Renal cortical epithelial cell (primary cell): ENCODE results near the gene TBX3. TPM values are rescaled to one million over a fixed set of nuclear protein-coding genes. Genes with fewer than 3 reads are reported as not detected.

ENCODE experiments used
- DNase-seq: peaks from one replicate; pipeline ENCODE4 v3.0.0-alpha.2; 2011; ENCODE audit warnings: low read depth
- total RNA-seq: library from RNA; depleted of rRNA; stranded (reverse); fragments of >200 nt; gene quantifications from 2 replicates; pipeline ENCODE4 v1.2.3, GENCODE V29; 2014

The TBX3 gene
- total RNA-seq, 1 donor from 2014 or later: 6.3 TPM

DNA sequence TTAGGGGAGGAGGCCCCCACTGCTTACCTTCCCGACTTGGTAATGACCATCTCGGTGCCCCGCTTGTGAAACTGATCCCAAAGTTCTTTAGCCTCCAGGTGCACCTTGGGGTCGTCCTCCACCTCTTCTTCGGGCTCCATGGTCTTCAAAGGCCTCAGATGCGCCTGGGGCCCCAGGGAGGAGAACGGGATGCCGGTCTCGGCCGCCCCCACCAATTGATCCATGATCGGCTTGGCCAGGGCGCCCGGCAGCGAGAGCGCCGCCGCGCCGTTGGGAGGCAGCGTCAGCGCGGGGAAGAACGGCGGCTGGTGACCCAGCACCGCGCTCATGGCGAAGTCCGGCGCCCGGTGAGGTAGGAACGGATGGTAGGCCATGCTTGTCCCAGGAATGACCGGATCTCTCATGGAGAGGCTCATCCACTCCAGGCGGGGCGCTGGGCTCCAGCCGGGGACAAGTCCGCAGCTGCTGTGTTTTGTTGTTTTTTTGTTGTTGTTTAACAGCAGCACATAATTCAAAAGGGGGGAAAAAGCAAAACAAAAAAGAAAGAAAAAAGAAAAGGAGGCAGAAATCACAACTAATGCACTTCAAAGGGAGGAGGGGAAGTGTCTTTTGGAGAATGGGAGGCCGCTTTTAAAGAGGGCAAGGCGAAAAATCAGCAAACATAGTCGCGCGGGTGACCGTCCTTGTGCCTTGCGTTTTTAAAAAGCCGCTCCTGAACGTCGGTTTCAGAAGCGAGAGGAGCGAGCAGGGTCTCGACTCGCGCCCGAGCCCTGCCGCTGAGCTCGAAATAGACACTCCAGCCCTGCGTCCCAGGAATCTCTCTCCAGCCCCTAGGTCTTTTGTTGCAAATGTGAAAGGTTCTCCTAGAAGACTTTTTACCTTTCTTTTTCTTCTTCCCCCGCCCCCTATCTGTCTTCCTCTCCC lies 928 bp downstream of the TBX3 start:
- DNase-seq: no peak

DNA sequence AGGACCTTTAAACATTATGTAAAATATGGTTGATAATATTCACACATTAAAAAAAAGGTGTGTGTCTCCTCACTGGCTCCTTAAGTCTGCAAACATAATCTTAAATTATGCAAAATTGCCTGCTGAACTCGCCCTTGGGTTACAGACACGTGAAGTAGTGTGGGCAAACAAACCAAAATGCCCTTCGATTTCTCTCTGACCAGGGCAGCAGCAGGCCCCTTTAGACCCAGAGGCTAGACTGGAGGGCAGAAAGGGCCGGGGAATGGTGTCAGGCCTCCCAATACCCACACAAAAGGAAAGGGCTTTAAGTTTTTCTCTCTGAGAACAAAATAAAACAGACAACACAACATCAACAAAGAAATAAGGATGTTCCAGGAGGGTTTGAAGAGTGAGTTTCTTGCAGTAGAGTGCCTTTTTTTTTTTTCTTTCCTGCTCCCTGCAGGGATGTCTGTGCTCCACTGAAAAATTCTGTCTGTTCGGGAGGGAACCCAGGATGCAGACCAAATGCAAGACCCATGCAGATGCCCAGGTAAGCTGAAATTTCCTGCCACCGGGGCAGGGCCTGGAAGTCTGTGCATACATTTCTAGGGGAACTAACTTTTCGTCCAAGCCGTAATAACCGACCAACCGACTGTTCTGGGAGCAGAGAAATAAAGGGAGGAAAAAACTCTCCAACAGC lies 1.7 kb downstream of the TBX3 start:
- no peak for DNase-seq

DNA sequence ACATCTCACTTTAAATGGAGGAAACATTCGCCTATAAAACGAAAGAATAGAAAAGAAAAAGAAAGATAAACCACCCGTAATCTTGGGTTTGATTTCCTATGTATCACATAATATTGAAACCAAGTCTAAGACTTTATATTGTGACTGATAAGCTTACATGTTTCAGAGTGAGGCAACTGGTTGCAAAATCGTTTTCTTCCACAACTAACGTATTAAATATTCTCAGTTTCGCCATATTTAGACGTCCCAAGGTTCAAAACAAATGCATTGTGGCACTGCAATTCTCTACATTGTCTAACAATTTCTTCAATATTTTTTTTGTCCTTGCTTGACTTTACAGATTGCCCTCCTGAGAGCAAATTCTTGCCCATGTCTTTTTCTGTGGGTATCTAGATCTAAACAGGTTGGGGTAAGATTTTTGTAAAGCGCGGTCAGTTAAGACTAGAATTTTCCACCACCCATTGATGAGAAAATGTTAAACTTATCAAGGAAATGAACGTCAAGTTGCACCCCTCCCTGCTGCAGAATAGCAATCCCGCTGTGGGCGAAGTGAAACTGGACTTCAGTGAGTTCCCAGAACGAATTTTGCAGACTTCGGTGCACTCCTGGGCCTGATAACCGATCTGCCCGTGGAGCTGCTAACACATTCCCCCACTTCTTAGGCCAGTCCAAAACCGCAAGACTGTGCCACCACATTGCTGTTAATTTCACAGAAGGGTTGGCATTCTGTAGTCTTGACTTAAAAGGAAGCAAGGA lies 2.7 kb downstream of the TBX3 start:
- no peak for DNase-seq

DNA sequence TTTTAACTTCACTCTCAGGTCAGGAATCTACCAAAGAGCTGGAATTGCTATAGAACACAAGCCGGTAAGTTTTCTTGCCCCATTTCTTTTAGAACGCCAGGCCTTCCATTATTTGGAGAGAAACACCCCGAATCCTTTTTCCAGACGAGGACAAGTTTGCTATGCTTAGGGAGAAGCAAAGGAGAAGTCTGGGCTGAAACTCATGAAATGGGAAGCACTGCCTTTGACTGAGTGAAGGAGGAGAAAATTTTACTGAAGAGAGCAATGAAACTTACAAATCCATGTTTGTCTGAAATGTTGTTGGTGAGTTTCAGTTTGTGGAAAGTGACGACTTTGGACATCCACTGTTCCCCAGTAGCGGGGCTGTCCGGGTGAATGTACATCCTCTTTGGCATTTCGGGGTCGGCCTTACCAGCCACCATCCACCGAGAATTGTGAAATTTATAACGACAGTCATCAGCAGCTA lies 3.3 kb downstream of the TBX3 start:
- no peak for DNase-seq

DNA sequence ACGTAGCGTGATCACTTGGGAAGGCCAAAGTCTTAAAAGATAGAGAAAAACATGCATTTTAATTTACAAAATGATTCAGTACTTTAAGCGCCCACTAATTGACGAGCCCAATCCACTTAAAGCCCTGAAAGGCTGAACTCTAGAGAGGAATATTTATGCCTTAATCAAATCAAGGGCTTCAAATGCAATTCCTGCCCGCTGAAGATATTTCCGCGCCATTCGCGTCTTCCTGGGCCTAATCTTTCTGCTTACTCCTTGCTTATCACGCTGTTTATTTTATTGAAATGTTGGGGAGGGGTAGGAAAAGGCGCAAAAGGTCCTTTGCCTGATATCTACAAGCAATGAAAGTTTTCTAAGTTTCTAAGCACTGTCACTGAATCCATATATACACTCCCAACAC lies 4.0 kb downstream of the TBX3 start:
- DNase-seq: no peak

DNA sequence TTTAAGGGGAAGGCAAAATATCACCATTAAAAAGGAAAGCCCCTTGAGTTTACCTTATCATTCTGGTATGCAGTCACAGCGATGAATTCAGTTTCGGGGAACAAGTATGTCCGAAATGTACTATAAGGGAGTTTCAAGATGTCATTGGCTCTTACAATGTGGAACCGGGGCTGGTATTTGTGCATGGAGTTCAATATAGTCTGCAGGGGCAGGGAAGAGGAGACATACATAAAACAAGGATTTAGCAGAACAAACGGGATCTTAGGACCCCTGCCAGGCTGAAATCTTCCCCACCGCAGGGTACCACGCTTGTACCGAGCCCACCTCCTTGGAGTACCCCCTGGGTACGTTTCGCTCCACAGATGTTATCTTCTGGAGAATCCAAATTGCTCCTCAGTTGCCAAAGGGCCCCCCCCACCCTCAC lies 4.5 kb downstream of the TBX3 start:
- no peak for DNase-seq

DNA sequence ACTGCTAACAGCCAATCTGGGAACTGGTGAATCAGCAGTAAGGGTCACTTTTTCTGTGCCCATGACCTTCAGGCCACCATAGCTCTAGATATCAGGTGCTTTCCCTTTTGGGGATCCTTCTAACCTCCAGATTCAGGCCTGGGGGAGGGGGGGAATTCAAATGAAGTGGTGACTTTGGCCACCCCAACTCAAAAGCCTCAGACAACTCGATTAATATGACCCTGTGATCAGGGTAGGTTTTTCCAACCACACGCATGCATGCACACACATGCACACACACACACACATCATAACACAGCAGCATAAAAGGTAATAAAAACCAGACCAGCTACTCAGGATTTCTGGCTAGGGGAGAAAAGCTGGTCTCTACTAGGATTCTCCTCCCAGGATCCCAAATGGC lies 5.3 kb downstream of the TBX3 start:
- DNase-seq: no peak

DNA sequence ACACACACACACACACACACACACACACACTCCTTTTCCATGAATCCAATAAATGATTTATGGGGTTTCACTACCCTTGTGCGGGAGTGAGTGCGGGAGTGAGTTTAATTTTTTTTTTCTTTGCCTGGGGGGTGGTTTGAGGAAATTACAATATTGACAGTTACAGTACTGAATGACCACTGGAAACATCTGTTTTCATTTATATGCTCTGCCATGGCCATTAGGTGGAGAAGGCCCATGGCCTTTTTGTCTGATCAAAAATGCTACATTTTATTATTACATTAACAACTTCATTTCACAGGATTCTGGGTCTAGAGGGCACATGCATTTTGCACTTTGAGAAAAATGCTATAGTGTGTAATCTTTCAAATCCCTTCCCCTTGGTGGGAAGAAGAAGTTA lies 5.9 kb downstream of the TBX3 start:
- DNase-seq: no peak

DNA sequence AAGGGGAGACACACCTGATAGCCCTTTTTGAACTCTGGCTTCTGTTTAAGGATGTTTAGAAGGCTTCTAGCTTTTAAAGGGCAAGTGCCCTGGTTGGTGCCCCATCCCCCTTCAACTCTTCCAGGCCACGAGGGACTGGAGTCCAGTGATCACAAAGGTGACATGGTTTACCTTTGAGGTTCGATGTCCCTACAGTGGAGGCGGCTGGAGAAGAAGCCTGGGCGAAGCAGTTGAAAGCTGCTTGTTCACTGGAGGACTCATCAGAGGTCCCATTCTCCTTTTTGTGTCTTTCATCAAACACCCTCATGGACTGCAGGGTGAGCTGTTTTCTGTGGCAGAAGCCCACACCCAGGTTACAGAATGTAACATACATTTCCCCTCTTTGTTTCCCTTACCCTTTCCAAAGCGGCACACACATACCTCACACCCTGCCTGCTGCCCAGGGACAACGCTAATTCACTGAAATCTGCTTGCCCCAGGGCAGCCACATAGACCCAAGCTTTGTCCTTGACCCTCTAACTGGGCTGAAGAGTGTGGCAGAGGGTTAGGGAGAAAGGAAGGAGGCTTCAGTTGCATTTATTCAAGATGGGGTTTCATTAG lies 7.7 kb downstream of the TBX3 start:
- DNase-seq: no peak

DNA sequence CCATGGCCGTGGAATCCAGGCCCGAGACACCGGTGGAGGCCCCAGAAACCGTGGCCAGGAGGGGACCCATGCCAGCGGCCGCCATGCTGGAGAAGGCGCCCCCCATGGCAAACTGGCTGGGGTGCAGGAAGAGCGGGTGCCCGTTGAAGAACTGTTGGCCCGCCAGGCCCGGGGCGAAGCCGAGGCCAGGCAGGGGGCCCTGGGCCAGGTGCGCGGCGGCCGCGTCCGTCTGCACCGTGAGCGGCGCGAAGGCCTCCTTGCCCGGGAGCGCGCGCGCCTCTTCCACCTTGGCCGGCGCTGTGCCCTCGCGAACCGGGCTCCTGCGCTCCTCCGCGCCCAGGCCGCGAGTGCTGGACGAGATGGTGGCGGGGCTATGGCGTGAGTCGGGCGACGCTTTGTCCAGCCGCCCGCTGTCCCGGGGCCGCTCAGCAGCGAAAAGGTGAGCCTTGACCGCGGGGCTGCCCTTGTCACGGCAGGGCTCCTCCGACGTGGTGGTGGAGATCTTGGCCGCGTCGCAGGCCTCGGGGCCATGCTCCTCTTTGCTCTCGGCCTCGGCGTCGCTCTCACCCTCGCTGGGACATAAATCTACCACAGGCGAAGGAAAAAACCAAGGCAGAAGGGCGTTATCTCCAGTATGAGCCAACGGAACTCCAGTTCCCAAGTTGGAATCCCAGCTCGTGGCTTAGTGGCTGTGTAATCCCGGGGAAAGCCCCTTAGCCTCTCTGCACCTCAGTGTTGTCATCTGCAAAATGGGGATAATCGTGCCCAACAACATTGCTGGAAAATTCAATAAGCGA lies 9.5 kb downstream of the TBX3 start:
- no peak for DNase-seq

DNA sequence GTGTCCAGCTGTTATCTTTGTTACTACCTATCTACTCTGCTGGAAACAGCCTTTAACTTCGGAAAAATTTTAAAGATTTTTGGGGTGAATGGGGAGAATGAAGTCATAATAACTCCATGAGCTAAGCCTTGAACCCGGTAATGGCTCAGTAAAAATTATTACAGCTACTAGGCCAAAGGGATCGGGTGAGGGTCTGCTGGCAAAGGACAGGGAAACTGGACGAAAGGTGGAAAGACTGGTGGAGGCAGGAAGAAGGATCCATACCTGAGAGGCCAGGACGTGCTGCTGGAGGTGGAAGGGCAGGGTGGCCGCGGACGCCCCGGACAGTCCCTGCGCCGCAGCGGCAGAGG lies 10.1 kb downstream of the TBX3 start:
- no peak for DNase-seq

DNA sequence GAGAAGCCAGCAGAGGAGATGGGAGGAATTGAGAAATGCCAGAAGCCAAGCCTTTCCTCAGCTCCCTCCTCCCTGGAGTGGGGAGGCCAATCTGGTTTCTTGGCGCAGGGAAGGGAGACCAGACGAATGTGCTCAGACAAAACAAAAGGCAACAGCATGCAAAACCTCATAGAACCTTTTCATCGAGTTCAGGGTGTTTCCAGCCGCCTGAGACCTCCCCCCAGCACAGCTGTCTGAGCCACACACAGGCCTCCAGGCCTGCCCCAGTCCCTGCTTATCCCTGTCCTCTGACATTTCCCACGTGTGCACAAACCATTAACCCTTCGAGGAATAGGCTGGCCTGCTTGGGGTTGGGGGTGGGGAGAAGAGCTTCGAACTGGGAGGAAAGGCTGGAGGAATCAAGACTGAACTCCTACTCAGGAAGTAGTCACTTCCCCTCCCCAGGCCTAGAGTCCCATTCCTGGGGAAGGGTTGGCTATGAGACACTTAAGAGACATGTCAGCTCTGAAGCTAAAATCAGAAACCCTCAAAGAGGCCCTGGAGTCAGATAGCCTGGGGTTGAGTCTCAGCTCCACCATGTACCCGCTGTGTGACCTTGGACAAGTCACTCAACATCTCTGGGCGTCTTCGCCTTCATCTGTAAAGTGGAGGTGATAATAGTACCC lies 10.7 kb downstream of the TBX3 start:
- DNase-seq: no peak

DNA sequence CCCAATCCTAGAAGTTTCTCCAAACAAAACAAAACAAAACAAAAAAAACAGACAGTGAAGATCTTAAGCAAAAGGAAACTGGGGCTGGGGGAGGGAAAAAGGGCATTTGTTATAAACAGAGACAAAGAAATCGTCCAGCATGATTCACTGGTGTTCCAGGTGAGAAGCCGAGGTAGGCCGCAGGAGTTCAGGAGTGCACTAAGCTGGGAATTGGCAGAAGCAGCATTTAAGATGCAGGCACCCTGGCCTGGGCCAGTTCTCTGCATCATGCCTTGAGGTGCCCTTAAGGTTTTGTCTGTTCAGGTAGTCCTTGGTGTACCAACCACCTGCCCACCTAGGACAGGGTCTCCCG lies 11.2 kb downstream of the TBX3 start:
- no peak for DNase-seq

DNA sequence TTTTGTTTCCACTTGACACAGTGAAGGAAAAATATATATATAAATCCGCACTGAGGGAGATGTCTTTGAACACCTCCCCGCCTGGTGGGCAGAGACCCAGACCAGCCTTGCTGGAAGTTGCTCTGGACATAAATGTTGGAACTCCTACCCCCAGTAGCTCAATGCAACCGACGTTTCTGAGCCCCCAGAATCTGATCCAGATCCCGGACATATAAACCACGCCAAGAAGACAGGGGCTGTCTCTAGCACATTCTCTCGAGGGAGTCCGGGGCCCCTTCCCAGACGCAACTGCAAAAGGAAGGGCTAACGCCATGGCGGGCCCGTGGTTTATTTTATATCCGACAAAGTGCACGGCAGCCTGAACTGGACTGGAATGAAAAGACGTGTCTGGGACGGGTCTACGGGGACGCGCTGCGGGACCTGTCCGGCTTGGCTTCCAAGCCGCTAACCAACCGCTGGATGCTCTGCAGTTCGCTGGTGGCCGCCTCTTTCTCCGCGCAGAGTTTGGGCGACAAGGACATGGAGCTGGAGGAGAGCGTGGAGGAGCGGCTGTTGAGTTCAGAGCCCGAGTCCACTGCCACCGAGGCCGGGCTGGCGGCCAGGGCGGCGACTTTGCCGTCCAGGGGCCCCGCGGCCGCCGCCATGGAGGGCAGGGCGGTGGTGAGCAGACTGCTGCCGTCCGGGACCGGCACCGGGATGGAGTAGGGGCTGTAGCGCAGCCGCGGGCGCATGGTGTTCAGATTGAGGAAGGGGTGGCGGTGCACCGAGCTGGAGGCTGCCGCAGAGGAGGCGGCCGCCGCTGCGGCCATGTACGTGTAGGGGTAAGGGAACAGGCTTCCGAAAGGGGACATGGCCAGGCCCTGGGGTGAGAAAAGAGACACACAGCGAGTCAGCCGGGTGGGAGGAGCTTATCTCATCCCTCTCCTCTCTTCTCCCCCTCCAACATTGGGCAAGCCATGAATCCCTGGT lies 12.2 kb downstream of the TBX3 start:
- no peak for DNase-seq

DNA sequence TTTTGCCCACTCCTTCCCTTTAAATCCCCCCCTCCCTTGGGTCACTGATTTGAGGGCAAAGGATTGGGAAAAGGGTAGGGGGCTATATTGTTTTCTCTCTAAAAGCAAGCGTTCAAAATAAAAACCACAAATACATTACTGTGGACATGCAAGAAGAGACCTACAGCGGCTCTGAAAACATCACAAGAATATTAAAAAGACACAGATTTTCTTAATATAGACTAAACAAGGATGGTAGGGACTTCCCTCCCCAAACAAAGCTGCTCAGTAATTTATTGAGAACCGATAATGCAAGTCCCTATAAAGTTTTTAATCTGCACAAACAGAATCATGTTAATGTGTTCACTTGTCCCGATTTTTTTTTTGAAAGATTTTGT lies 12.9 kb downstream of the TBX3 start:
- no peak for DNase-seq

DNA sequence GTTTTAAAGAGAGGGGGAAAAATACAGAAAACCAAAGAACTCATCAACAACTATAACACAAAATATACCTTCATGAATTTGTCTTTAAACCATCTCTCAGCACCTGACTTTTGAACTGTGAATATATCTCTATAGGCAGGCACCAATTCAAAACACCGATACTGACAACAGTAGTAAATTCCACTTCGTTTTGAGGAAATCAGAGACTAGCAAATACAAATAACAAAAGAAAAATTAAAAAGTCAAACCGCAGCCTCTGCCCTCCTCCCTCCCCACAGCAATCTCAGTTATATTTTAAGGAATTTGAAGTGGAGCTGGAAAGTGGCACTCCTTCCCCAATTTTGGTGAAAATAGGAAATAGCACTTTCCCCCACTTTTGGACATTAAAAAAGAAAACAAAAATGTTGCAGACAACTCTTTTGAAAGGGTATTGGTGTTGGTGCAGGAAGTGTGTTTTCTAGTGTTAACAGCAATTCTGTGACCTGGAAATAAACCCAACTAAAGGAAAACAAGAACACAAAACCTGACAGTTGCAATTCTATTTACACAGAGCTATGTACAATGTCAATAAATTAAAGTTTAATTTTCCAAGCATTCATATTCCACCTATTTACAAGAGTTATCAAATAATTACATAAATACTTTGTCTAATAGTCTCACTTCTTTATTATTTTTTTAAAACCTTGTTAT lies 13.5 kb downstream of the TBX3 start:
- no peak for DNase-seq

DNA sequence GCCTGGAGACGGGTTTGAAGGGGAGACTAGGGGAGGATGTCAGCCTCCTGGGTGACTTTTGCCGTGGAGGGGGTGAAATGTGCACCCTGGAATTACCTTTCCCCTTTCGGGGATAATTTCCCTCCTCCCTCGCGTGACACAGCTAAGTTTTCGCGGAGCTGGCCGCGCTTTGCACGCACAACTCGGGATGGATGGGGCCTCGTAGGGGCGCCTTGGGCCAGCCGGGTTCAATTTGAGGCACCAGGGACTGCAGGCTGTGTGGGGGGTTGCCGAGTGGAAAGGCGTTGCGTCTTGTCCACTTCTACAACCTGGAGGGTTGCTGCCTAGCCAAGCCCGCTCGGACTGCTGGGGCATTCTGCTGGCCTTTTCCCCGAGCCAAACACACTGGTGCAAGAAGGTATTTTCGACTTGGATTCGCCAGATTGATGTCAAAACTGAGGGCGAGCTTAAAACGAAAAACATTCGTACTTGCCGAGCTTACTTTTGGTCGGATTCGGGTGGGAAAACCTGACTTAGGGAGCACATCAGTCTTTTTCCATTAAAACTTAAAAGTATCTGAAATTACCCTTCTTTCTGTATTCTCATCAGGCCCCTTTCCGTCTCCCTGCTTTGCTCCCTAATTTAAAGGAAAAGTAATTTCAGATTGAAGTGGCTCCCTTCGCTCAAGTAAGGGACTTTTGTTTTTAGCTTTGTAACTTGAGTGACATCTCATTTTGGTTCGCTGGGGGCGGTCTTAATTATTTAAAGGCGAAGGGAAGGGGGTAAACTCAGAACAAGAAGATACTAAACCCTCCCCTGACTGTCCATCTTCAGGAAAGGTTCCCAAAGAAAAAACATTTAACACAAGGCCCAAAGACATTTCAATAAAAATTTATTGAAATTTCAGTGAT lies 14.3 kb downstream of the TBX3 start:
- DNase-seq: no peak

DNA sequence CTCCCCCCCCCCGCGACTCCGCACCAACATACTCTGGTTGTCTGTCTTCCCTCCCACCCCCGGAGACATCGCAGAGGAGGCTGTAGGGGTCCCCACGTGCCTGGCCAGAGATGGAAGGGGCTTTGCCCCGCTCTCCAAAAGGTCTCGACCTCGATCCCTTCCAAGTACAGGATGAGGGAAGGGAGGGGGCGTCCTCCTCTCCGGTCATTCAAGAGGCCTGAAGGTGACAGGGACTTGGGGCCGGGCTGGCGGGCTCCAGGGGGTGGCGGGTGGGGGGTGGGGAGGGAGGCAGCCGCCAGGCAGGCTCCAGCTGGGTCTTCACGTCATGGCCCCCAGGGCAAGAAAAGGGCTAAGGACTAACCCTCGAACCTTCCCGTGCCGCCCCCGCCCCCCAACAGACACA lies 15.1 kb downstream of the TBX3 start:
- no peak for DNase-seq
